Epithelial cell of esophagus (primary cell): Measurements from ENCODE around the gene LRP8.

ENCODE experiments used
- DNase-seq: peaks from one replicate; pipeline ENCODE4 v3.0.0; 2010; ENCODE audit warnings: low read depth
- H3K4me3 ChIP-seq: 2 replicates; pipeline ENCODE4 v1.5.1; 2011; ENCODE audit warnings: mild to moderate bottlenecking, low read length, control low read depth
- CTCF ChIP-seq: IDR thresholded peaks from 2 replicates; pipeline ENCODE4 v1.5.1; 2011; ENCODE audit warnings: low read depth, mild to moderate bottlenecking, low read length, control low read depth, inconsistent platforms; ENCODE audit not compliant: insufficient read depth; ENCODE audit errors: missing control alignments

Gene LRP8

GRCh38 chr1:53321776-53322602 lies 5.9 kb downstream of the LRP8 start:
- H3K4me3 ChIP-seq, result no peak overlapping the region
- no peak for TF ChIP-seq CTCF
- no peak for DNase-seq

GRCh38 chr1:53321366-53321765 lies 6.5 kb downstream of the LRP8 start:
- no peak for DNase-seq
- no peak overlapping the region for H3K4me3 ChIP-seq
- TF ChIP-seq CTCF, result no peak

GRCh38 chr1:53320646-53321045 lies 7.2 kb downstream of the LRP8 start:
- TF ChIP-seq CTCF, result no peak
- H3K4me3 ChIP-seq, result no peak overlapping the region
- DNase-seq, result no peak

GRCh38 chr1:53319296-53320101 lies 8.4 kb downstream of the LRP8 start:
- no peak overlapping the region for H3K4me3 ChIP-seq
- no peak for TF ChIP-seq CTCF
- no peak for DNase-seq

GRCh38 chr1:53317646-53318539 lies 10.0 kb downstream of the LRP8 start:
- H3K4me3 ChIP-seq, result no peak overlapping the region
- TF ChIP-seq CTCF, result no peak
- DNase-seq, result no peak

- no peak for TF ChIP-seq CTCF
- DNase-seq, result no peak
- H3K4me3 ChIP-seq, result no peak overlapping the region
Measured at GRCh38 chr1:53316766-53317581, 10.9 kb downstream of the LRP8 start.
